IMR-90 (cell line): Measurements from ENCODE around the gene ARSA. TPM values are rescaled to one million over a fixed set of nuclear protein-coding genes. Genes with fewer than 3 reads are reported as not detected.

Source experiments
- ATAC-seq: fragments of 200-7000 bp; cut with Tn5 transposase; 2 replicates; pipeline ENCODE4 v1.9.1; 2020; ENCODE audit warnings: low read depth, mild to moderate bottlenecking, moderate library complexity
- BruUV-seq: library from RNA; stranded (reverse); fragments of 400-500 nt; replicated peaks from 2 replicates; lab custom pipeline; 2021; lab: Mats Ljungman, UMichigan
- CTCF ChIA-PET: fragments of 300-600 bp; formaldehyde crosslinking; extraction: SDS; loops from one replicate; lab custom pipeline; 2021; ENCODE audit warnings: antibody characterized with exemption; lab: Yijun Ruan, JAX
- POLR2A ChIA-PET: fragments of 300-600 bp; sonication (Branson Sonifier 250); formaldehyde crosslinking; loops from one replicate; lab custom pipeline; 2022; ENCODE audit warnings: antibody characterized with exemption; ENCODE audit not compliant: unreplicated experiment; lab: Charles Lee
- DNase-seq: peaks from one replicate; pipeline ENCODE4 v3.0.0; 2013
- H2AFZ ChIP-seq: replicated peaks from 2 replicates; pipeline ENCODE3; 2013; ENCODE audit warnings: low read length, mild to moderate bottlenecking; ENCODE audit not compliant: poor library complexity
- H2AK5ac ChIP-seq: 2 replicates; pipeline ENCODE4 v1.6.1; 2013; ENCODE audit warnings: low read depth, low read length, inconsistent platforms
- H2AK9ac ChIP-seq: replicated peaks from 2 replicates; pipeline ENCODE3; 2013; ENCODE audit warnings: mild to moderate bottlenecking, low read depth, low read length, moderate library complexity; ENCODE audit not compliant: poor library complexity
- H2BK120ac ChIP-seq: 2 replicates; pipeline ENCODE4 v1.6.1; 2013; ENCODE audit warnings: low read depth, low read length, inconsistent platforms
- H2BK15ac ChIP-seq: 3 replicates; pipeline ENCODE4 v1.6.1; 2013; ENCODE audit warnings: low read depth, low read length, inconsistent platforms
- H2BK20ac ChIP-seq: 2 replicates; pipeline ENCODE4 v1.6.1; 2013; ENCODE audit warnings: low read depth, mild to moderate bottlenecking, inconsistent platforms, low read length, moderate library complexity
- H2BK5ac ChIP-seq: 2 replicates; pipeline ENCODE4 v1.6.1; 2013; ENCODE audit warnings: mild to moderate bottlenecking, low read depth, low read length, inconsistent platforms; ENCODE audit not compliant: poor library complexity, severe bottlenecking
- H3K14ac ChIP-seq: replicated peaks from 2 replicates; pipeline ENCODE4 v1.6.1; 2013; ENCODE audit warnings: low read depth, low read length, inconsistent platforms
- H3K18ac ChIP-seq: 2 replicates; pipeline ENCODE4 v1.6.1; 2013; ENCODE audit warnings: low read depth, low read length, control low read depth
- H3K23ac ChIP-seq: 2 replicates; pipeline ENCODE4 v1.6.1; 2013; ENCODE audit warnings: low read depth, low read length, inconsistent platforms
- H3K27ac ChIP-seq: 2 replicates; pipeline ENCODE4 v1.5.1; 2013; ENCODE audit warnings: mild to moderate bottlenecking, control low read depth, low read length; ENCODE audit not compliant: insufficient read depth
- H3K27me3 ChIP-seq: 2 replicates; pipeline ENCODE4 v1.6.1; 2013; ENCODE audit warnings: low read length; ENCODE audit not compliant: control insufficient read depth, insufficient read depth
- H3K36me3 ChIP-seq: 2 replicates; pipeline ENCODE4 v1.6.1; 2013; ENCODE audit warnings: low read length, mixed read lengths; ENCODE audit not compliant: control insufficient read depth, insufficient read depth
- H3K4ac ChIP-seq: 2 replicates; pipeline ENCODE4 v1.6.1; 2013; ENCODE audit warnings: low read depth, low read length, inconsistent platforms
- H3K4me1 ChIP-seq: 2 replicates; pipeline ENCODE4 v1.6.1; 2013; ENCODE audit warnings: low read length, mixed read lengths; ENCODE audit not compliant: control insufficient read depth, insufficient read depth
- H3K4me2 ChIP-seq: 2 replicates; pipeline ENCODE4 v1.6.1; 2013; ENCODE audit warnings: low read depth, mild to moderate bottlenecking, control low read depth, low read length, moderate library complexity
- H3K4me3 ChIP-seq: 2 replicates; pipeline ENCODE4 v1.5.1; 2013; ENCODE audit warnings: low read depth, mild to moderate bottlenecking, control low read depth, low read length, moderate library complexity; ENCODE audit not compliant: insufficient read depth
- H3K56ac ChIP-seq: 2 replicates; pipeline ENCODE4 v1.6.1; 2013; ENCODE audit warnings: low read length, inconsistent platforms; ENCODE audit not compliant: insufficient read depth; ENCODE audit errors: extremely low read depth
- H3K79me1 ChIP-seq, 2 experiments: 2 replicates each; pipeline ENCODE4 v1.6.1; 2013; ENCODE audit warnings: low read length in 2 of 2, inconsistent platforms in 1 of 2, low read depth in 1 of 2
- H3K9ac ChIP-seq: 2 replicates; pipeline ENCODE4 v1.6.1; 2013; ENCODE audit warnings: low read depth, low read length, control low read depth
- H3K9me1 ChIP-seq: 2 replicates; pipeline ENCODE4 v1.6.1; 2013; ENCODE audit warnings: low read length, inconsistent platforms; ENCODE audit not compliant: insufficient read depth
- H3K9me3 ChIP-seq: 2 replicates; pipeline ENCODE4 v1.6.1; 2013; ENCODE audit warnings: low read length; ENCODE audit not compliant: control insufficient read depth, insufficient read depth
- H4K20me1 ChIP-seq: 2 replicates; pipeline ENCODE4 v1.6.1; 2013; ENCODE audit warnings: low read length, inconsistent platforms; ENCODE audit not compliant: insufficient read depth
- H4K5ac ChIP-seq: 2 replicates; pipeline ENCODE4 v1.6.1; 2013; ENCODE audit warnings: mild to moderate bottlenecking, low read depth, low read length, control low read depth
- H4K8ac ChIP-seq, 2 experiments: 2 replicates each; pipeline ENCODE4 v1.6.1; 2013; ENCODE audit warnings: low read depth in 2 of 2, low read length in 2 of 2, control low read depth in 1 of 2, inconsistent platforms in 1 of 2
- H4K91ac ChIP-seq: 2 replicates; pipeline ENCODE4 v1.6.1; 2013; ENCODE audit warnings: low read depth, low read length, inconsistent platforms; ENCODE audit not compliant: insufficient read depth
- BHLHE40 ChIP-seq: fragments of 150-350 bp; IDR thresholded peaks from 2 replicates; pipeline ENCODE4 v1.6.1; 2016; ENCODE audit warnings: mild to moderate bottlenecking, low read depth, low read length
- CEBPB ChIP-seq: IDR thresholded peaks from 2 replicates; pipeline ENCODE4 v1.6.1; 2012; ENCODE audit warnings: low read depth, low read length, improper control_type of control experiment
- CHD1 ChIP-seq: IDR thresholded peaks from 2 replicates; pipeline ENCODE4 v1.6.1; 2012; ENCODE audit warnings: low read depth, low read length, improper control_type of control experiment
- CTCF ChIP-seq: conservative IDR thresholded peaks from 2 replicates; pipeline ENCODE4 v1.5.1; 2012; ENCODE audit warnings: mild to moderate bottlenecking, low read depth, low read length, improper control_type of control experiment
- FOS ChIP-seq: fragments of 150-350 bp; IDR thresholded peaks from 2 replicates; pipeline ENCODE4 v1.6.1; 2016; ENCODE audit warnings: low read depth, low read length
- MAFK ChIP-seq: IDR thresholded peaks from 2 replicates; pipeline ENCODE4 v1.6.1; 2012; ENCODE audit warnings: low read depth, low read length, improper control_type of control experiment
- MXI1 ChIP-seq: IDR thresholded peaks from 2 replicates; pipeline ENCODE4 v1.6.1; 2012; ENCODE audit warnings: low read depth, mild to moderate bottlenecking, low read length, moderate library complexity, borderline replicate concordance
- NFE2L2 ChIP-seq: fragments of 150-350 bp; IDR thresholded peaks from 2 replicates; pipeline ENCODE4 v1.6.1; 2016; ENCODE audit warnings: low read depth, mild to moderate bottlenecking, low read length
- POLR2A ChIP-seq: IDR thresholded peaks from 2 replicates; pipeline ENCODE4 v1.6.1; 2012; ENCODE audit warnings: mild to moderate bottlenecking, low read depth, low read length
- RAD21 ChIP-seq: IDR thresholded peaks from 2 replicates; pipeline ENCODE4 v1.6.1; 2012; ENCODE audit warnings: low read length, improper control_type of control experiment
- RFX5 ChIP-seq: IDR thresholded peaks from 2 replicates; pipeline ENCODE4 v1.8.0; 2012; ENCODE audit warnings: low read depth, mild to moderate bottlenecking, low read length, moderate library complexity
- WGBS, 2 experiments: methylation state at CpG; one replicate each; pipeline versions ENCODE4 v1.1.5 to v1.1.7; 2013; ENCODE audit warnings: missing lambda C conversion rate in 2 of 2; ENCODE audit not compliant: insufficient read length in 1 of 2; ENCODE audit errors: extremely low coverage in 2 of 2; 5-methylcytosine and 5-hydroxymethylcytosine counted together
- dilution Hi-C: fragments of 300-500 bp; cut with HindIII; formaldehyde crosslinking; loops from one replicate; pipeline ENCODE4 v1.14.3; 2018; ENCODE audit warnings: low sequenced_read_pairs; ENCODE audit not compliant: unreplicated experiment
- in situ Hi-C: fragments of 300-500 bp; cut with MboI; formaldehyde crosslinking; loops from 3 replicates; pipeline ENCODE4 v1.14.3; 2019; ENCODE audit warnings: low sequenced_read_pairs, inconsistent platforms, mixed read lengths
- intact Hi-C: fragments of 100-400 bp; cut with micrococcal nuclease; formaldehyde crosslinking; loops from 2 replicates; pipeline ENCODE4 v1.10.0; 2022
- polyA plus RNA-seq, 3 experiments: library from polyadenylated mRNA; depleted of rRNA; stranded (reverse); fragments of >200 nt; gene quantifications; 2 replicates each; pipeline ENCODE4 v1.2.3, GENCODE V29; 2012; ENCODE audit warnings: low replicate concordance in 1 of 3
- total RNA-seq: library from RNA; depleted of rRNA; stranded (reverse); fragments of >200 nt; gene quantifications from 2 replicates; pipeline ENCODE4 v1.2.3, GENCODE V29; 2012
- TF ChIP-seq, protein P1 (sequence below): fragments of 150-350 bp; IDR thresholded peaks from 2 replicates; pipeline ENCODE4 v1.6.1; 2016; ENCODE audit warnings: low read depth, mild to moderate bottlenecking, low read length, moderate library complexity, borderline replicate concordance
- TF ChIP-seq, protein P2 (sequence below): fragments of 150-350 bp; IDR thresholded peaks from 2 replicates; pipeline ENCODE4 v1.6.1; 2017; ENCODE audit warnings: mild to moderate bottlenecking, antibody characterized with exemption, low read length, low read depth

Gene ARSA
- total and polyA plus RNA-seq, 2 of the 4 experiments (the other 2 are of a cell fraction) = 3.4 to 24.2 TPM

DNA sequence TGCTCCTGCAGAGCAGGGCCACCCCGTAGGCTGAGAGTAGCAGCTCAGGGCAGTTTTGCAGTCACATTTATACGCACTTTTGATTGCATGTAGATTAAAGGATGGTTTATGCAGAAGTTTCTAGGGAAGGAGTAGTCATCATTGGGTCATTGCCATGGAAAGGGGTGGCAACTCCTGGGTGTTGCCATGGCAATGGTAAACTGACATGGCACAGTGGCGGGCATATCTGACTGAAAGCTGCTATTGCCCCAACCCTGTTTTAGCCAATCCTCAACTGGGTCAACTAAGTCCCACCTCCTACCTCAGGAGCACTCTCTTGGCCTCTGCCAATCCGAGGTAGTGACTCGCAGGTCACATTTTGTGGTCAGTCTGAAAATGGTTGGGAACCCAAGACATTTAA lies 2.4 kb upstream of the ARSA start:
- no peak overlapping the region for H2BK20ac ChIP-seq
- H3K9me1 ChIP-seq = peaks cover 9% of the 10 kb centered on the region
- no peak overlapping the region for H3K4me2 ChIP-seq
- no peak overlapping the region for H3K18ac ChIP-seq
- H2AFZ ChIP-seq = no peak overlapping the region
- peaks cover 6 to 24% of the 10 kb centered on the region in 2 experiments; a peak in 2 of 4 replicates for H3K79me1 ChIP-seq
- H2BK5ac ChIP-seq = no peak overlapping the region
- H3K56ac ChIP-seq = no peak overlapping the region
- no peaks in the 10 kb centered on the region for H3K36me3 ChIP-seq
- H2BK15ac ChIP-seq = no peak overlapping the region
- H4K5ac ChIP-seq = no peak overlapping the region
- no peak overlapping the region for H2BK120ac ChIP-seq
- DNase-seq = no peak
- no TSS peak for BruUV-seq
- no peak overlapping the region for H2AK9ac ChIP-seq
- no peak overlapping the region for H2AK5ac ChIP-seq
- H3K27ac ChIP-seq = no peak overlapping the region
- no peak overlapping the region for H3K4ac ChIP-seq
- in situ Hi-C loops (no loop called here), dilution Hi-C loops (no loop called here), intact Hi-C loops (no loop called here)
- H4K20me1 ChIP-seq = 0 out of 2 replicates have a peak, but pooled peaks cover 4% of the 10 kb centered on the region
- 78% methylated on average over 2 of the region's 5 CpGs; no CpG with 5 or more reads in 1 of the 2 experiments for WGBS, 2 experiments
- H4K8ac ChIP-seq = no peak overlapping the region
- H3K27me3 ChIP-seq = peaks cover 8% of the 10 kb centered on the region
- no peak overlapping the region for H4K91ac ChIP-seq
- CTCF ChIA-PET = no interaction called here
- no peaks in the 10 kb centered on the region for H3K9me3 ChIP-seq
- H3K4me1 ChIP-seq = peaks cover 9% of the 10 kb centered on the region; the same call in 1 of the 2 replicates
- no peak for ATAC-seq
- TF ChIP-seq CEBPB (no peak), MAFK (no peak), FOS (no peak), POLR2A (no peak), CHD1 (no peak), NFE2L2 (no peak), CTCF (no peak), BHLHE40 (no peak), MXI1 (no peak), RFX5 (no peak), RAD21 (no peak)
- TF ChIP-seq, protein P1, sequence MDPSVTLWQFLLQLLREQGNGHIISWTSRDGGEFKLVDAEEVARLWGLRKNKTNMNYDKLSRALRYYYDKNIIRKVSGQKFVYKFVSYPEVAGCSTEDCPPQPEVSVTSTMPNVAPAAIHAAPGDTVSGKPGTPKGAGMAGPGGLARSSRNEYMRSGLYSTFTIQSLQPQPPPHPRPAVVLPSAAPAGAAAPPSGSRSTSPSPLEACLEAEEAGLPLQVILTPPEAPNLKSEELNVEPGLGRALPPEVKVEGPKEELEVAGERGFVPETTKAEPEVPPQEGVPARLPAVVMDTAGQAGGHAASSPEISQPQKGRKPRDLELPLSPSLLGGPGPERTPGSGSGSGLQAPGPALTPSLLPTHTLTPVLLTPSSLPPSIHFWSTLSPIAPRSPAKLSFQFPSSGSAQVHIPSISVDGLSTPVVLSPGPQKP = no peak
- TF ChIP-seq, protein P2, sequence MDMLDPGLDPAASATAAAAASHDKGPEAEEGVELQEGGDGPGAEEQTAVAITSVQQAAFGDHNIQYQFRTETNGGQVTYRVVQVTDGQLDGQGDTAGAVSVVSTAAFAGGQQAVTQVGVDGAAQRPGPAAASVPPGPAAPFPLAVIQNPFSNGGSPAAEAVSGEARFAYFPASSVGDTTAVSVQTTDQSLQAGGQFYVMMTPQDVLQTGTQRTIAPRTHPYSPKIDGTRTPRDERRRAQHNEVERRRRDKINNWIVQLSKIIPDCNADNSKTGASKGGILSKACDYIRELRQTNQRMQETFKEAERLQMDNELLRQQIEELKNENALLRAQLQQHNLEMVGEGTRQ = no peak
- no peak overlapping the region for H3K9ac ChIP-seq
- no peak overlapping the region for H3K14ac ChIP-seq
- POLR2A ChIA-PET = no interaction called here
- no peak overlapping the region for H3K4me3 ChIP-seq
- no peak overlapping the region for H3K23ac ChIP-seq
